Panc1 (cell line): Measurements from ENCODE around the gene HACL1. TPM values are rescaled to one million over a fixed set of nuclear protein-coding genes. Genes with fewer than 3 reads are reported as not detected.

Experiments
- ATAC-seq: fragments of 200-7000 bp; cut with Tn5 transposase; 2 replicates; pipeline ENCODE4 v1.9.1; 2020; ENCODE audit warnings: mild to moderate bottlenecking, moderate library complexity
- BruUV-seq: library from RNA; stranded (reverse); fragments of 400-500 nt; replicated peaks from 2 replicates; lab custom pipeline; 2021; lab: Mats Ljungman, UMichigan
- CTCF ChIA-PET: fragments of 300-600 bp; sonication (Branson Sonifier 250); formaldehyde crosslinking; loops from one replicate; lab custom pipeline; 2022; ENCODE audit warnings: antibody characterized with exemption; lab: Charles Lee
- POLR2A ChIA-PET: fragments of 300-600 bp; sonication (Branson Sonifier 250); formaldehyde crosslinking; loops from one replicate; lab custom pipeline; 2022; ENCODE audit warnings: antibody characterized with exemption; lab: Charles Lee
- DNase-seq: peaks from one replicate; pipeline ENCODE4 v3.0.0-alpha.2; 2010; ENCODE audit warnings: low read depth, low spot score
- H3K27ac ChIP-seq: 2 replicates; pipeline ENCODE4 v1.5.1; 2011; ENCODE audit warnings: mild to moderate bottlenecking, low read length, inconsistent platforms
- H3K27me3 ChIP-seq: fragments of 200-500 bp; sonication (Bioruptor generic); 2 replicates; pipeline ENCODE4 v1.6.0; 2014; ENCODE audit warnings: low read length, inconsistent platforms; ENCODE audit not compliant: control insufficient read depth, insufficient read depth
- H3K36me3 ChIP-seq: fragments of 200-500 bp; sonication (Bioruptor generic); 2 replicates; pipeline ENCODE4 v1.5.1; 2014; ENCODE audit warnings: inconsistent platforms, mild to moderate bottlenecking, low read length, moderate library complexity; ENCODE audit not compliant: control insufficient read depth, insufficient read depth
- H3K4me1 ChIP-seq: 2 replicates; pipeline ENCODE4 v1.5.1; 2011; ENCODE audit warnings: inconsistent platforms, mild to moderate bottlenecking, low read length, moderate library complexity; ENCODE audit not compliant: control insufficient read depth, insufficient read depth
- H3K4me3 ChIP-seq, 2 experiments: 2 replicates each; pipeline ENCODE4 v1.5.1; 2011 to 2012; ENCODE audit warnings: low read depth in 2 of 2, low read length in 2 of 2, mild to moderate bottlenecking in 2 of 2, inconsistent platforms in 1 of 2, moderate library complexity in 1 of 2
- H3K9me3 ChIP-seq: fragments of 200-500 bp; sonication (Bioruptor generic); 2 replicates; pipeline ENCODE4 v1.5.1; 2014; ENCODE audit warnings: low read depth, mild to moderate bottlenecking, inconsistent platforms, low read length, moderate library complexity; ENCODE audit not compliant: control insufficient read depth, insufficient read depth
- CTCF ChIP-seq: fragments of 450-650 bp; IDR thresholded peaks from 2 replicates; pipeline ENCODE4 v1.5.1; 2017; ENCODE audit warnings: mild to moderate bottlenecking
- POLR2AphosphoS5 ChIP-seq: IDR thresholded peaks from 2 replicates; pipeline ENCODE4 v1.6.1; 2012; ENCODE audit warnings: mild to moderate bottlenecking, low read depth, low read length, moderate library complexity
- REST ChIP-seq, 2 experiments: IDR thresholded peaks; 2 replicates each; pipeline ENCODE4 v1.6.1; 2011 to 2012; ENCODE audit warnings: low read depth in 2 of 2, control low read depth in 1 of 2, low read length in 1 of 2, mild to moderate bottlenecking in 1 of 2, moderate library complexity in 1 of 2; ENCODE audit not compliant: insufficient read depth in 1 of 2
- SIN3A ChIP-seq: IDR thresholded peaks from 2 replicates; pipeline ENCODE4 v1.6.1; 2012; ENCODE audit warnings: low read depth, mild to moderate bottlenecking, low read length, moderate library complexity, borderline replicate concordance; ENCODE audit not compliant: insufficient read depth
- TCF7L2 ChIP-seq: IDR thresholded peaks from 2 replicates; pipeline ENCODE4 v1.6.1; 2011; ENCODE audit warnings: mild to moderate bottlenecking, low read depth, low read length, inconsistent platforms
- in situ Hi-C: cut with HindIII; loops from 2 replicates; pipeline ENCODE4 v1.10.0; 2016; ENCODE audit warnings: low sequenced_read_pairs, low pct_unique_long_range_greater_than_20kb
- intact Hi-C: fragments of 100-400 bp; cut with micrococcal nuclease; formaldehyde crosslinking; loops from one replicate; pipeline ENCODE4 v1.10.0; 2022; ENCODE audit not compliant: unreplicated experiment
- total RNA-seq: library from RNA; stranded (reverse); gene quantifications from one replicate; pipeline ENCODE4 v1.2.1, GENCODE V29; 2021; ENCODE audit not compliant: unreplicated experiment

The HACL1 gene
- total RNA-seq, 1 experiment from 2014 or later, result 26.8 TPM

GRCh38 chr3:15636028-15636709, 34.8 kb upstream of the HACL1 start:
- H3K4me1 ChIP-seq, result peaks cover 61% of the 10 kb centered on the region
- TF ChIP-seq POLR2AphosphoS5, result no peak
- CTCF ChIA-PET, result no interaction called here
- H3K27me3 ChIP-seq, result no peaks in the 10 kb centered on the region
- no peaks in the 10 kb centered on the region for H3K9me3 ChIP-seq
- intact Hi-C loops (no loop called here), in situ Hi-C loops (no loop called here)
- ATAC-seq (peak; percentile 42), DNase-seq (no peak)
- POLR2A ChIA-PET, result interaction anchor here (0.6 kb wide), 1 partner anchor 128 kb away, joined by 4 read pairs; no protein-coding TSS in a partner anchor
- H3K27ac ChIP-seq, result peak overlapping the region; percentile 99
- no peaks in the 10 kb centered on the region for H3K36me3 ChIP-seq
- BruUV-seq, result no TSS peak
- H3K4me3 ChIP-seq, result no peak overlapping the region

- BruUV-seq, result no TSS peak
- ChIA-PET POLR2A (interaction anchor here (0.6 to 1.4 kb wide), 3 partner anchors 8 to 129 kb away, joined by 4 to 14 read pairs (median 4); no protein-coding TSS in a partner anchor), CTCF (no interaction called here)
- DNase-seq (no peak), ATAC-seq (no peak)
- Histone ChIP-seq H3K27me3 (no peaks in the 10 kb centered on the region), H3K4me1 (peaks cover 69% of the 10 kb centered on the region), H3K9me3 (no peaks in the 10 kb centered on the region), H3K36me3 (no peaks in the 10 kb centered on the region), H3K4me3 (no peak overlapping the region), H3K27ac (peak overlapping the region; percentile 99)
- in situ Hi-C loops, result no loop called here
- intact Hi-C loops, result no loop called here
- TF ChIP-seq POLR2AphosphoS5 (no peak), CTCF (no peak), TCF7L2 (peak; percentile 48), SIN3A (no peak)
These were observed 33.8 kb upstream of the HACL1 start for GRCh38 chr3:15635121-15635661.

- no peaks in the 10 kb centered on the region for H3K27me3 ChIP-seq
- TF ChIP-seq TCF7L2 (no peak), SIN3A (no peak), POLR2AphosphoS5 (no peak), CTCF (no peak), REST (IDR thresholded peaks at IDR 0.05; ENCODE audit: insufficient read depth in 1 of 2, low read depth in 2 of 2, low read length in 1 of 2) (no peak)
- CTCF ChIA-PET, result no interaction called here
- no TSS peak for BruUV-seq
- no peak for DNase-seq
- H3K36me3 ChIP-seq, result no peaks in the 10 kb centered on the region
- intact Hi-C loops, result loop anchor here (5.0 kb wide), 1 partner anchor 163 kb away; the partner anchor contains the start of gene ANKRD28
- H3K4me1 ChIP-seq, result peaks cover 73% of the 10 kb centered on the region
- ATAC-seq, result no peak
- in situ Hi-C loops, result no loop called here
- POLR2A ChIA-PET, result interaction anchor here (1.0 to 1.4 kb wide), 2 partner anchors 9 to 11 kb away, joined by 4 to 14 read pairs; no protein-coding TSS in a partner anchor
- H3K4me3 ChIP-seq, result no peak overlapping the region
- no peaks in the 10 kb centered on the region for H3K9me3 ChIP-seq
- H3K27ac ChIP-seq, result peak overlapping the region; percentile 99
These were observed 33.3 kb upstream of the HACL1 start for GRCh38 chr3:15634671-15635070.
